HepG2 (cell line): ENCODE results near the gene YTHDF1. TPM values are rescaled to one million over a fixed set of nuclear protein-coding genes. Genes with fewer than 3 reads are reported as not detected.

Experiments
- ATAC-seq: fragments of 200-7000 bp; cut with Tn5 transposase; 3 replicates; pipeline ENCODE4 v1.9.1; 2020; ENCODE audit warnings: mild to moderate bottlenecking, moderate library complexity
- BruUV-seq: library from RNA; stranded (reverse); fragments of 400-500 nt; replicated peaks from 2 replicates; lab custom pipeline; 2021; lab: Mats Ljungman, UMichigan
- CTCF ChIA-PET: fragments of 300-600 bp; formaldehyde crosslinking; extraction: SDS; loops from one replicate; lab custom pipeline; 2021; ENCODE audit warnings: low total read pairs, inconsistent platforms, low intra/inter-chr PET ratio; lab: Yijun Ruan, JAX
- POLR2A ChIA-PET: fragments of 350-600 bp; sonication (Branson Sonifier 250); formaldehyde crosslinking; loops from one replicate; lab custom pipeline; 2020; ENCODE audit warnings: antibody characterized with exemption, inconsistent platforms; lab: Yijun Ruan, JAX
- DNase-seq: peaks from one replicate; pipeline ENCODE4 v3.0.0-alpha.2; 2015; ENCODE audit warnings: low spot score
- FAIRE-seq: peaks from 3 replicates; lab custom pipeline; 2011; peaks lifted over from hg19 to GRCh38; lab: Jason Lieb, UNC
- H2AFZ ChIP-seq: one replicate; pipeline ENCODE4 v1.6.1; 2011; ENCODE audit warnings: low read length, inconsistent platforms
- H3K27ac ChIP-seq: fragments of 300-600 bp; 3 replicates; pipeline ENCODE4 v1.8.0; 2011; ENCODE audit warnings: mixed run types, mild to moderate bottlenecking, mixed read lengths, low read length, inconsistent platforms; ENCODE audit not compliant: insufficient read depth; ENCODE audit errors: extremely low read length
- H3K27me3 ChIP-seq, 2 experiments: fragments of 200-600 bp in 1 of 2; 2 replicates in 1 of 2; 3 replicates in 1 of 2; pipeline versions ENCODE4 v1.6.0 to v1.8.0; 2011; ENCODE audit warnings: low read length in 2 of 2, mild to moderate bottlenecking in 2 of 2, moderate library complexity in 2 of 2, inconsistent platforms in 1 of 2; ENCODE audit not compliant: insufficient read depth in 2 of 2, control insufficient read depth in 1 of 2
- H3K36me3 ChIP-seq, 2 experiments: fragments of 200-600 bp in 1 of 2; replicated peaks in 1 of 2; 2 replicates in 1 of 2; 3 replicates in 1 of 2; pipeline versions ENCODE4 v1.5.1 to v1.8.0; 2011; ENCODE audit warnings: low read length in 2 of 2, inconsistent platforms in 1 of 2; ENCODE audit not compliant: insufficient read depth in 2 of 2, control insufficient read depth in 1 of 2
- H3K4me1 ChIP-seq: 2 replicates; pipeline ENCODE4 v1.5.1; 2012; ENCODE audit warnings: low read length, inconsistent platforms; ENCODE audit not compliant: insufficient read depth
- H3K4me2 ChIP-seq: 2 replicates; pipeline ENCODE4 v1.6.0; 2011; ENCODE audit warnings: low read depth, low read length, inconsistent platforms
- H3K4me3 ChIP-seq, 3 experiments: fragments of 200-600 bp in 1 of 3; sonication (generic), shearing (Covaris generic) in 1 of 3; replicated peaks in 1 of 3; 2 replicates each; pipeline ENCODE4 v1.5.1; 2011 to 2016; ENCODE audit warnings: low read length in 3 of 3, inconsistent platforms in 2 of 3, low read depth in 2 of 3, mild to moderate bottlenecking in 2 of 3, control low read depth in 1 of 3, mixed read lengths in 1 of 3; ENCODE audit not compliant: insufficient read depth in 1 of 3
- H3K79me2 ChIP-seq: one replicate; pipeline ENCODE4 v1.6.1; 2011; ENCODE audit warnings: low read length, inconsistent platforms; ENCODE audit not compliant: insufficient read depth
- H3K9ac ChIP-seq: 2 replicates; pipeline ENCODE4 v1.6.0; 2011; ENCODE audit warnings: mild to moderate bottlenecking, low read depth, low read length, inconsistent platforms; ENCODE audit not compliant: insufficient read depth
- H3K9me3 ChIP-seq: 2 replicates; pipeline ENCODE4 v1.5.1; 2012; ENCODE audit warnings: mild to moderate bottlenecking, low read length
- H4K20me1 ChIP-seq: 2 replicates; pipeline ENCODE4 v1.6.0; 2011; ENCODE audit warnings: inconsistent platforms, mild to moderate bottlenecking, low read length, moderate library complexity; ENCODE audit not compliant: insufficient read depth
- CBX5 ChIP-seq: sonication (generic); formaldehyde crosslinking; IDR thresholded peaks from 2 replicates; pipeline ENCODE4 v1.4.0; 2020; ENCODE audit warnings: missing genetic modification reagents, borderline replicate concordance
- HOMEZ ChIP-seq: IDR thresholded peaks from 2 replicates; pipeline ENCODE4 v1.6.1; 2016; ENCODE audit warnings: low read depth
- KLF16 ChIP-seq, 2 experiments: sonication (generic) in 1 of 2; formaldehyde crosslinking in 1 of 2; IDR thresholded peaks; 2 replicates each; pipeline versions ENCODE4 v1.6.1 to v1.8.0; 2016 to 2023; ENCODE audit warnings: missing genetic modification reagents in 2 of 2, missing compliant biosample characterization in 1 of 2
- MXI1 ChIP-seq: IDR thresholded peaks from 3 replicates; pipeline ENCODE4 v1.6.1; 2012; ENCODE audit warnings: low read depth, low read length, inconsistent platforms, borderline replicate concordance
- NFRKB ChIP-seq: fragments of 450-650 bp; IDR thresholded peaks from 2 replicates; pipeline ENCODE4 v1.6.1; 2017
- NKX3-1 ChIP-seq: sonication (generic); formaldehyde crosslinking; IDR thresholded peaks from 2 replicates; pipeline ENCODE4 v1.5.0; 2020; ENCODE audit warnings: missing genetic modification reagents
- PATZ1 ChIP-seq: sonication (generic); formaldehyde crosslinking; IDR thresholded peaks from 2 replicates; pipeline ENCODE4 v1.4.0; 2020; ENCODE audit warnings: missing genetic modification reagents
- TCF7 ChIP-seq: sonication (generic); IDR thresholded peaks from 2 replicates; pipeline ENCODE4 v1.6.1; 2016; ENCODE audit warnings: antibody characterized with exemption, low read depth
- ZFAT ChIP-seq: sonication (generic); formaldehyde crosslinking; conservative IDR thresholded peaks from 2 replicates; pipeline ENCODE4 v1.8.1; 2023; ENCODE audit warnings: missing genetic modification reagents, inconsistent platforms
- ZNF17 ChIP-seq: sonication (generic); formaldehyde crosslinking; IDR thresholded peaks from 2 replicates; pipeline ENCODE4 v1.5.0; 2020; ENCODE audit warnings: mild to moderate bottlenecking, missing genetic modification reagents
- ZNF580 ChIP-seq: IDR thresholded peaks from 2 replicates; pipeline ENCODE4 v1.6.1; 2016; ENCODE audit warnings: low read depth, borderline replicate concordance
- ZNF644 ChIP-seq: IDR thresholded peaks from 2 replicates; pipeline ENCODE4 v1.6.1; 2016; ENCODE audit warnings: low read depth
- WGBS: methylation state at CpG from one replicate; pipeline ENCODE4 v1.1.6; 2017; ENCODE audit warnings: low lambda C conversion rate; 5-methylcytosine and 5-hydroxymethylcytosine counted together
- in situ Hi-C: cut with HindIII; loops from 2 replicates; pipeline ENCODE4 v1.10.0; 2017; ENCODE audit warnings: low pct_unique_long_range_greater_than_20kb; ENCODE audit not compliant: extremely low pct_ligation_motif_present
- intact Hi-C: fragments of 100-400 bp; cut with micrococcal nuclease; formaldehyde crosslinking; loops from one replicate; pipeline ENCODE4 v1.10.0; 2022; ENCODE audit not compliant: unreplicated experiment
- polyA plus RNA-seq, 8 experiments: library from polyadenylated mRNA; depleted of rRNA in 3 of 8; stranded (reverse) in 7 of 8; unstranded in 1 of 8; fragments of >200 nt; fragmentation: Illumina TruSeq in 4 of 8; extraction: Trizol in 4 of 8; gene quantifications; 2 replicates each; pipeline versions ENCODE4 v1.2.1 to v1.2.3, GENCODE V29; 2011 to 2016; ENCODE audit warnings: low read depth in 4 of 8, missing spikeins in 1 of 8, mixed read lengths in 1 of 8; ENCODE audit not compliant: insufficient read depth in 1 of 8
- total RNA-seq, 5 experiments: library from RNA; depleted of rRNA; stranded (reverse); fragments of >200 nt; fragmentation: Illumina TruSeq; extraction: Trizol; gene quantifications; 2 replicates each; pipeline ENCODE4 v1.2.3, GENCODE V29; 2016; ENCODE audit warnings: low read depth in 1 of 5
- TF ChIP-seq, protein P1 (sequence below): fragments of 450-650 bp; IDR thresholded peaks from 2 replicates; pipeline ENCODE4 v1.6.1; 2016
- TF ChIP-seq, protein P2 (sequence below): sonication (generic); formaldehyde crosslinking; IDR thresholded peaks from 2 replicates; pipeline ENCODE4 v1.5.0; 2020; ENCODE audit warnings: missing genetic modification reagents, mild to moderate bottlenecking, borderline replicate concordance

Gene YTHDF1
- total and polyA plus RNA-seq, 2 of the 13 experiments (the other 11 are each of a cell fraction or from before 2014, with no cell fraction given), result 34.5 to 37.7 TPM

GRCh38 chr20:63158845-63159244 is 57.1 kb downstream of the YTHDF1 start:
- Histone ChIP-seq H4K20me1 (peaks cover 10% of the 10 kb centered on the region; the same call in 1 of the 2 replicates), H3K4me1 (no peaks in the 10 kb centered on the region), H3K4me2 (no peak overlapping the region), H3K4me3 (no peak overlapping the region), H3K27ac (no peak overlapping the region), H3K9ac (no peak overlapping the region), H3K27me3 (peaks cover 36 to 88% of the 10 kb centered on the region in 2 experiments), H2AFZ (no peak overlapping the region), H3K9me3 (no peaks in the 10 kb centered on the region), H3K79me2 (no peaks in the 10 kb centered on the region), H3K36me3 (no peaks in the 10 kb centered on the region)
- TF ChIP-seq, protein P1, sequence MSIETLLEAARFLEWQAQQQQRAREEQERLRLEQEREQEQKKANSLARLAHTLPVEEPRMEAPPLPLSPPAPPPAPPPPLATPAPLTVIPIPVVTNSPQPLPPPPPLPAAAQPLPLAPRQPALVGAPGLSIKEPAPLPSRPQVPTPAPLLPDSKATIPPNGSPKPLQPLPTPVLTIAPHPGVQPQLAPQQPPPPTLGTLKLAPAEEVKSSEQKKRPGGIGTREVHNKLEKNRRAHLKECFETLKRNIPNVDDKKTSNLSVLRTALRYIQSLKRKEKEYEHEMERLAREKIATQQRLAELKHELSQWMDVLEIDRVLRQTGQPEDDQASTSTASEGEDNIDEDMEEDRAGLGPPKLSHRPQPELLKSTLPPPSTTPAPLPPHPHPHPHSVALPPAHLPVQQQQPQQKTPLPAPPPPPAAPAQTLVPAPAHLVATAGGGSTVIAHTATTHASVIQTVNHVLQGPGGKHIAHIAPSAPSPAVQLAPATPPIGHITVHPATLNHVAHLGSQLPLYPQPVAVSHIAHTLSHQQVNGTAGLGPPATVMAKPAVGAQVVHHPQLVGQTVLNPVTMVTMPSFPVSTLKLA, result peak; percentile 85
- TF ChIP-seq HOMEZ, result no peak
- DNase-seq (no peak), ATAC-seq (no peak), FAIRE-seq (no peak)
- intact Hi-C loops (no loop called here), in situ Hi-C loops (no loop called here)
- BruUV-seq, result no TSS peak
- CTCF ChIA-PET, result no interaction called here
- POLR2A ChIA-PET, result no interaction called here
- 11% methylated on average over 14 of the region's 14 CpGs for WGBS

DNA sequence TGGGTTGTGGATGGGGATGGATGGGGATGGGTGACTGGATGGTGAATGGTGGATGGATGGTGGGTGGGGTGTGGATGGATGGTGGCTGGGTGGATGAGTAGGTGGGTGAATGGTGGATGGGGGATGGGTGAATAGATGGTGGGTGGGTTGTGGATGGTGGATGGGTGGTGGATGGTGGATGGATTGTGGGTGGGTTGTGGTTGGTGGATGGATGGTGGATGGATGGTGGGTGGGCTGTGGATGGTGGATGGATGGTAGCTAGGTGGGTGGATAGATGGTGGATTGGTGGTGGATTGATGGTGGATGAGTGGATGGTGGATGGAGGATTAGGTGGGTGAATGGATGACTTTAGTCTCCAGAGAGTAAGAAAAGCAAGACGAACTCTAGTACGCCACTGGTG is 57.6 kb downstream of the YTHDF1 start:
- intact Hi-C loops, result no loop called here
- Histone ChIP-seq H3K27me3 (peaks cover 33 to 88% of the 10 kb centered on the region in 2 experiments), H3K4me3 (no peak overlapping the region), H4K20me1 (peaks cover 8% of the 10 kb centered on the region; the same call in 1 of the 2 replicates), H3K79me2 (no peaks in the 10 kb centered on the region), H3K4me2 (no peak overlapping the region), H3K4me1 (no peaks in the 10 kb centered on the region), H3K36me3 (no peaks in the 10 kb centered on the region), H3K27ac (no peak overlapping the region), H3K9ac (no peak overlapping the region), H3K9me3 (no peaks in the 10 kb centered on the region), H2AFZ (no peak overlapping the region)
- in situ Hi-C loops, result no loop called here
- DNase-seq (no peak), ATAC-seq (no peak), FAIRE-seq (no peak)
- no TSS peak for BruUV-seq
- ChIA-PET POLR2A (no interaction called here), CTCF (no interaction called here)
- 43% methylated on average over 2 of the region's 2 CpGs for WGBS
- TF ChIP-seq, protein P2, sequence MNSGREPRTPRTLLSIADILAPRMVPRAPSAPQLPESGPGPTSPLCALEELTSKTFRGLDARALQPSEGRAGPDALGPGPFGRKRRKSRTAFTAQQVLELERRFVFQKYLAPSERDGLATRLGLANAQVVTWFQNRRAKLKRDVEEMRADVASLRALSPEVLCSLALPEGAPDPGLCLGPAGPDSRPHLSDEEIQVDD (CRISPR knock-in tag), result no peak
- TF ChIP-seq ZFAT (CRISPR knock-in tag), result no peak
- TF ChIP-seq KLF16 (CRISPR knock-in tag; IDR thresholded peaks at IDR 0.05), result no peak
- no peak for TF ChIP-seq TCF7
- no peak for TF ChIP-seq ZNF17 (CRISPR knock-in tag)
- no peak for TF ChIP-seq NKX3-1 (CRISPR knock-in tag)
- TF ChIP-seq PATZ1 (CRISPR knock-in tag), result no peak
- no peak for TF ChIP-seq ZNF580 (CRISPR knock-in tag)
- no peak for TF ChIP-seq CBX5
- no peak for TF ChIP-seq MXI1
- no peak for TF ChIP-seq ZNF644 (CRISPR knock-in tag)
- no peak for TF ChIP-seq NFRKB
